Smooth muscle cell (in vitro differentiated cells): ENCODE data around the gene PRR33. TPM values are rescaled to one million over a fixed set of nuclear protein-coding genes. Genes with fewer than 3 reads are reported as not detected.
A peak's percentile ranks its signal among the peaks of the same experiment; 100 is the strongest.

Experiments
- DNase-seq: peaks from one replicate; lab custom pipeline; 2025; ENCODE audit not compliant: unreplicated experiment; lab: John Stamatoyannopoulos, UW
- H2AFZ ChIP-seq: fragments of 200-600 bp; sonication (generic); 2 replicates; pipeline ENCODE4 v1.6.0; 2016; ENCODE audit warnings: antibody characterized with exemption, low read depth, mild to moderate bottlenecking
- H3F3A ChIP-seq: fragments of 200-600 bp; sonication (generic); 2 replicates; pipeline ENCODE4 v1.6.0; 2017; ENCODE audit warnings: antibody characterized with exemption, low read depth
- H3K27ac ChIP-seq: fragments of 200-600 bp; sonication (generic); 2 replicates; pipeline ENCODE4 v1.5.1; 2016; ENCODE audit warnings: low read depth, mild to moderate bottlenecking
- H3K27me3 ChIP-seq: fragments of 200-600 bp; sonication (generic); 2 replicates; pipeline ENCODE4 v1.6.1; 2016; ENCODE audit warnings: low read depth, mild to moderate bottlenecking
- H3K36me3 ChIP-seq: fragments of 200-600 bp; sonication (generic); 2 replicates; pipeline ENCODE4 v1.5.1; 2016; ENCODE audit warnings: low read depth
- H3K4me1 ChIP-seq: fragments of 200-600 bp; sonication (generic); 2 replicates; pipeline ENCODE4 v1.5.1; 2016; ENCODE audit warnings: low read depth
- H3K4me2 ChIP-seq: fragments of 200-600 bp; sonication (generic); 2 replicates; pipeline ENCODE4 v1.6.0; 2016; ENCODE audit warnings: mild to moderate bottlenecking
- H3K4me3 ChIP-seq: fragments of 200-600 bp; sonication (generic); 2 replicates; pipeline ENCODE4 v1.5.1; 2016; ENCODE audit warnings: mild to moderate bottlenecking
- H3K79me2 ChIP-seq: fragments of 200-600 bp; sonication (generic); 2 replicates; pipeline ENCODE4 v1.6.0; 2016; ENCODE audit warnings: low read depth, mild to moderate bottlenecking
- H3K9ac ChIP-seq: fragments of 200-600 bp; sonication (generic); 2 replicates; pipeline ENCODE4 v1.6.0; 2016; ENCODE audit warnings: low read depth
- H3K9me3 ChIP-seq: fragments of 200-600 bp; sonication (generic); replicated peaks from 2 replicates; pipeline ENCODE4 v1.5.1; 2016; ENCODE audit warnings: low read depth
- H4K20me1 ChIP-seq: fragments of 200-600 bp; sonication (generic); 2 replicates; pipeline ENCODE4 v1.6.0; 2016; ENCODE audit warnings: low read depth
- WGBS: methylation state at CpG from one replicate; pipeline ENCODE4 v1.1.7; 2016; ENCODE audit warnings: low lambda C conversion rate; 5-methylcytosine and 5-hydroxymethylcytosine counted together
- polyA plus RNA-seq: library from polyadenylated mRNA; unstranded; fragments of >200 nt; fragmentation: Nextera tagmentation; extraction: Ambion mirVana; gene quantifications from 2 replicates; pipeline ENCODE4 v1.2.1, GENCODE V29; 2016
- total RNA-seq: library from RNA; depleted of rRNA; stranded (reverse); fragments of >200 nt; gene quantifications from 2 replicates; pipeline ENCODE4 v1.2.3, GENCODE V29; 2014
- TF ChIP-seq, protein P1 (sequence below): fragments of 200-600 bp; sonication (generic); IDR thresholded peaks from 2 replicates; pipeline ENCODE4 v1.5.1; 2017; ENCODE audit warnings: borderline replicate concordance, mild to moderate bottlenecking, antibody characterized with exemption; ENCODE audit not compliant: insufficient read depth, poor library complexity, severe bottlenecking

Gene PRR33
- total and polyA plus RNA-seq, 2 experiments from 2014 or later = not detected

DNA sequence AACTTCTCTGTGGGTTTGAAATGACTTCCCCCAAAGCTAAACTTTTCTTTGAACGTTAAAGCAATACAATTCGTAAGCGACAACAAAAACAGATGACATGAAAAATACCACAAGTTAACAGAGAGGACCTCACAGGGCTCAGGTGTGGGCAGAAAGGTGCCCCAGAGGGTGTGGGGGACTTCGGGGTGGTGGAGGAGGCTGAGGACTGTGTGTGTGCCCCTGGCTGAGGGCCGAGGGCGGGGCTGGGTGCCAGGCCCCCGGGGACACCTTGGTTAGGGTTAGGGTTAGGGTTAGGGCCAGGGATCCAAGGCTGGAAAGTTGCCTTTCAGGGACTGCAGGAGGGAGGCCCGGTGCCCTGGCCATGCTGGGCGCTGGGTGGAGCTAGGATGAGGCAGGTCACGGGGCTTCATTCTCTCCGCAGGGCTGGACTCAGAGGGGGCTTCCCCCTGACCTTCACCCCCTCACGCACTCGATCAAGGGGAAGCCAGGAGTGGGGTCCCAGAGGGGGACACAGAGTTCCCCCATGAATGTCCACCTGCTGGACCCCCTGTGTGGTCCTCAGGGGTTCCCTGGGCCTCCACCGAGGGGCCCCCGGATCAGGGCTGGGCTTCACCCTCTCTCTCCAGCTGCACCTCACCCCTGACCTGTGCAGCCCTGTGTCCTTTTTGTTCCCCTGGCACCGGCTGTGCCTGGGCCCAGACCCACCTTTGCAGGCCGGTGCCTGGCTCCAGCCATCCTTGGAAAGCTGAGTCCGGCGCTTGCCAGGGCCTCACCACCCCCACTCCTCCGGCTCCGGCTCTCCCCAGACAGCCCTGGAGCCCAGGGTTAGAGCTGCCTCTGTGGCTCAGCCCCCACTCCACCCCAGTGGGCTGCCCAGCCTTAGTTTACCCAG lies 45.9 kb downstream of the PRR33 start:
- H3K9ac ChIP-seq = no peak overlapping the region
- DNase-seq = no peak
- H4K20me1 ChIP-seq = no peaks in the 10 kb centered on the region
- no peaks in the 10 kb centered on the region for H3K79me2 ChIP-seq
- no peaks in the 10 kb centered on the region for H3K36me3 ChIP-seq
- H3K27ac ChIP-seq = no peak overlapping the region
- no peak overlapping the region for H3K4me3 ChIP-seq
- no peak overlapping the region for H3K4me2 ChIP-seq
- WGBS = 92% methylated on average over 21 of the region's 21 CpGs
- no peak overlapping the region for H2AFZ ChIP-seq
- H3K27me3 ChIP-seq = no peaks in the 10 kb centered on the region
- no peaks in the 10 kb centered on the region for H3K4me1 ChIP-seq
- TF ChIP-seq, protein P1, sequence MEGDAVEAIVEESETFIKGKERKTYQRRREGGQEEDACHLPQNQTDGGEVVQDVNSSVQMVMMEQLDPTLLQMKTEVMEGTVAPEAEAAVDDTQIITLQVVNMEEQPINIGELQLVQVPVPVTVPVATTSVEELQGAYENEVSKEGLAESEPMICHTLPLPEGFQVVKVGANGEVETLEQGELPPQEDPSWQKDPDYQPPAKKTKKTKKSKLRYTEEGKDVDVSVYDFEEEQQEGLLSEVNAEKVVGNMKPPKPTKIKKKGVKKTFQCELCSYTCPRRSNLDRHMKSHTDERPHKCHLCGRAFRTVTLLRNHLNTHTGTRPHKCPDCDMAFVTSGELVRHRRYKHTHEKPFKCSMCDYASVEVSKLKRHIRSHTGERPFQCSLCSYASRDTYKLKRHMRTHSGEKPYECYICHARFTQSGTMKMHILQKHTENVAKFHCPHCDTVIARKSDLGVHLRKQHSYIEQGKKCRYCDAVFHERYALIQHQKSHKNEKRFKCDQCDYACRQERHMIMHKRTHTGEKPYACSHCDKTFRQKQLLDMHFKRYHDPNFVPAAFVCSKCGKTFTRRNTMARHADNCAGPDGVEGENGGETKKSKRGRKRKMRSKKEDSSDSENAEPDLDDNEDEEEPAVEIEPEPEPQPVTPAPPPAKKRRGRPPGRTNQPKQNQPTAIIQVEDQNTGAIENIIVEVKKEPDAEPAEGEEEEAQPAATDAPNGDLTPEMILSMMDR = no peak
- H3F3A ChIP-seq = no peaks in the 10 kb centered on the region
- H3K9me3 ChIP-seq = no peaks in the 10 kb centered on the region

DNA sequence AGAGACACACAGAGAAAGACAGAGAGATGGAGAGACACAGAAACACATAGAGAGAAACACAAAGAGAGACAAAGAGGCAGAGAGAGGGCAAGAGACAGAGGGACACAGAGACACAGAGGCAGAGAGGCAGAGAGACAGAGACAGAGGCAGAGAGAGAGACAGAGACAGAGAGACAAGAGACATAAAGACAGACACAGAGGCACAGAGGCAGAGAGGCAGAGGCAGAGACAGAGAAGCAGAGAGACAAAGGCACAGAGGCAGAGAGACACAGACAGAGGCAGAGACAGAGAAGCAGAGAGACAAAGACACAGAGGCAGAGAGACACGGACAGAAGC lies 46.6 kb downstream of the PRR33 start:
- 87% methylated on average over 1 of the region's 1 CpG for WGBS
- no peak overlapping the region for H3K27ac ChIP-seq
- H3K79me2 ChIP-seq = no peaks in the 10 kb centered on the region
- no peak overlapping the region for H3K4me2 ChIP-seq
- no peaks in the 10 kb centered on the region for H3K9me3 ChIP-seq
- H2AFZ ChIP-seq = peak overlapping the region; percentile 46
- no peaks in the 10 kb centered on the region for H4K20me1 ChIP-seq
- TF ChIP-seq, protein P1 = no peak
- H3K36me3 ChIP-seq = no peaks in the 10 kb centered on the region
- no peaks in the 10 kb centered on the region for H3F3A ChIP-seq
- H3K4me1 ChIP-seq = no peaks in the 10 kb centered on the region
- DNase-seq = no peak
- no peaks in the 10 kb centered on the region for H3K27me3 ChIP-seq
- H3K9ac ChIP-seq = no peak overlapping the region
- H3K4me3 ChIP-seq = no peak overlapping the region

DNA sequence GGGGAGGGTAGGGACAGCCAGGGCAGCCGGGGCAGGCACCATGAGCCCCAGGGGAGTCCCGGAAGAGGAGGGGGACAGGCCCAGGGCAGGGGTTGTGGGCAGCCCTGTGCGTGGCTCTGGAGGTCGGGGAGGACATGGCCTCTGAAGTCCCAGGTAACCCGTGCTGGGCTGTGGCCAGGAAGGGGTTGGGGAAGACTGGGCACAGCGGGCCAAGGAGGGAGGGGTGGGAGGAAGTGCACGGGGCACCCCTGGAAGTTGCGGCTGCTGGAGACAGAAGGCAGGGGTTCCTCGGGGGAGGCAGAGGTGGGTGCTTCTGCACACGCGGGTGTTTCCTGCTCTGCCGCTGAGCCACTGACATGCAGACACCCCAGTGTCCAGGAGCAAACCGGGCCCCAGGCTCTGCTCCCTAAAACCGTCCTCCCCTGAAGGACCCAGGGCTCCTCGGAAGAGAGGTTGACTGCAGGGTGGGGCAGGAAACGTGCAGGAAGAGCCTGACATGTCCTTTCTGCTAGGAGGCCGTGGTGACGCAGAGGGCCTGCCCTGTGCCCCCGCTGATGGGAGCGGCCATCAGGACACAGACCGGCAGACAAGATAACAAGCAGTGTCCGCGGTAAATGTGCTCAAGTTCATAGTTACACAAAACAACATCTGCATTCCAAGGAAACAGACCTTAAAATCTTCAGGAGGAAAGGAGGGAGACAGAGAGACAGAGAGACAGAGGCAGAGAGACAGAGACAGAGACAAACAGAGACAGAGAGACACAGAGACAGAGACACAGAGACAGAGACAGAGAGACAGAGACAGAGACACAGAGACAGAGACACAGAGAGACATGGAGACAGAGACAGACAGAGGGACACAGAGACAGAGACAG lies 47.2 kb downstream of the PRR33 start:
- Histone ChIP-seq H3F3A (no peaks in the 10 kb centered on the region), H3K27ac (no peak overlapping the region), H3K36me3 (no peaks in the 10 kb centered on the region), H2AFZ (peak overlapping the region; percentile 46), H3K27me3 (no peaks in the 10 kb centered on the region), H3K4me3 (no peak overlapping the region), H3K9ac (no peak overlapping the region), H3K4me2 (peak overlapping the region; percentile 20), H3K9me3 (no peaks in the 10 kb centered on the region), H4K20me1 (no peaks in the 10 kb centered on the region), H3K79me2 (no peaks in the 10 kb centered on the region), H3K4me1 (no peaks in the 10 kb centered on the region)
- WGBS = 59% methylated on average over 20 of the region's 23 CpGs
- TF ChIP-seq, protein P1 = no peak
- DNase-seq = no peak
